ENCODE results near the gene MAPK10.

DNA sequence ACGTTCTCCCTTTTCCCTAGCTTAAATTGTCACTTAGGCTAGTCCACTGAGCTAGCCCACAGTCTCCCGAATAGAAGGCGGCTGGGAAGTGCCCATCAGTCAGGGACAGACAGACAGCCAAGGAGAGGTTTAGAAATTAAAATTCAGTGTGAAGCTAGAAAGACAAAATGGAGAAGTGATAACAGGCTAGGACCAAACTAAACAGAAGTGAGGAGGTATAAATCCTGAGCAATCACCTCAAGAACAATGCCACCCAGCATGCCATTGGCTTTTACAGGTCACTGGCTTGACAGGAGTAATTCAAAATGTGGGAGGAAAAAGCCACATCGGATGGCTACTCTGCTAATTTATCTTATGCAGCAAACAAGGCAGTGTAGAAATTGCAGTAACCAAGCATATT lies 138.9 kb downstream of the MAPK10 start:
- TF ChIP-seq, protein P1, sequence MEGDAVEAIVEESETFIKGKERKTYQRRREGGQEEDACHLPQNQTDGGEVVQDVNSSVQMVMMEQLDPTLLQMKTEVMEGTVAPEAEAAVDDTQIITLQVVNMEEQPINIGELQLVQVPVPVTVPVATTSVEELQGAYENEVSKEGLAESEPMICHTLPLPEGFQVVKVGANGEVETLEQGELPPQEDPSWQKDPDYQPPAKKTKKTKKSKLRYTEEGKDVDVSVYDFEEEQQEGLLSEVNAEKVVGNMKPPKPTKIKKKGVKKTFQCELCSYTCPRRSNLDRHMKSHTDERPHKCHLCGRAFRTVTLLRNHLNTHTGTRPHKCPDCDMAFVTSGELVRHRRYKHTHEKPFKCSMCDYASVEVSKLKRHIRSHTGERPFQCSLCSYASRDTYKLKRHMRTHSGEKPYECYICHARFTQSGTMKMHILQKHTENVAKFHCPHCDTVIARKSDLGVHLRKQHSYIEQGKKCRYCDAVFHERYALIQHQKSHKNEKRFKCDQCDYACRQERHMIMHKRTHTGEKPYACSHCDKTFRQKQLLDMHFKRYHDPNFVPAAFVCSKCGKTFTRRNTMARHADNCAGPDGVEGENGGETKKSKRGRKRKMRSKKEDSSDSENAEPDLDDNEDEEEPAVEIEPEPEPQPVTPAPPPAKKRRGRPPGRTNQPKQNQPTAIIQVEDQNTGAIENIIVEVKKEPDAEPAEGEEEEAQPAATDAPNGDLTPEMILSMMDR (IDR thresholded peaks at IDR 0.05): no peak
- TF ChIP-seq POLR2A (IDR thresholded peaks at IDR 0.05) (no peak), EP300 (IDR thresholded peaks at IDR 0.05) (no peak), POLR2AphosphoS5 (IDR thresholded peaks at IDR 0.05) (no peak)
